Nephron progenitor cell (in vitro differentiated cells): ENCODE measurements around the gene YPEL4.
A peak's percentile ranks its signal among the peaks of the same experiment; 100 is the strongest.

Source experiments
- DNase-seq: peaks from one replicate; pipeline ENCODE4 v3.0.0; 2021
- H3K27ac Mint-ChIP-seq: 2 replicates; pipeline ENCODE4 v1.8.0; 2021; ENCODE audit warnings: mild to moderate bottlenecking, moderate library complexity, mixed read lengths
- H3K27me3 Mint-ChIP-seq: 2 replicates; pipeline ENCODE4 v1.8.0; 2021; ENCODE audit warnings: mild to moderate bottlenecking, low read depth, mixed read lengths; ENCODE audit not compliant: poor library complexity
- H3K36me3 Mint-ChIP-seq: 2 replicates; pipeline ENCODE4 v1.8.0; 2021; ENCODE audit warnings: low read depth, mixed read lengths
- H3K4me1 Mint-ChIP-seq: 2 replicates; pipeline ENCODE4 v1.8.0; 2021; ENCODE audit warnings: mixed read lengths
- H3K4me3 Mint-ChIP-seq: 2 replicates; pipeline ENCODE4 v1.8.0; 2021; ENCODE audit warnings: mild to moderate bottlenecking, moderate library complexity, mixed read lengths
- H3K9me3 Mint-ChIP-seq: 2 replicates; pipeline ENCODE4 v1.8.0; 2021; ENCODE audit warnings: mild to moderate bottlenecking, moderate library complexity, mixed read lengths
- TF ChIP-seq, protein P1 (sequence below): fragments of 200-600 bp; sonication (generic); IDR thresholded peaks from 2 replicates; pipeline ENCODE4 v1.5.0; 2021; ENCODE audit warnings: antibody characterized with exemption

The YPEL4 gene

GRCh38 chr11:57610170-57610569 lies 39.5 kb downstream of the YPEL4 start:
- no peak overlapping the region for H3K27ac Mint-ChIP-seq
- TF ChIP-seq, protein P1, sequence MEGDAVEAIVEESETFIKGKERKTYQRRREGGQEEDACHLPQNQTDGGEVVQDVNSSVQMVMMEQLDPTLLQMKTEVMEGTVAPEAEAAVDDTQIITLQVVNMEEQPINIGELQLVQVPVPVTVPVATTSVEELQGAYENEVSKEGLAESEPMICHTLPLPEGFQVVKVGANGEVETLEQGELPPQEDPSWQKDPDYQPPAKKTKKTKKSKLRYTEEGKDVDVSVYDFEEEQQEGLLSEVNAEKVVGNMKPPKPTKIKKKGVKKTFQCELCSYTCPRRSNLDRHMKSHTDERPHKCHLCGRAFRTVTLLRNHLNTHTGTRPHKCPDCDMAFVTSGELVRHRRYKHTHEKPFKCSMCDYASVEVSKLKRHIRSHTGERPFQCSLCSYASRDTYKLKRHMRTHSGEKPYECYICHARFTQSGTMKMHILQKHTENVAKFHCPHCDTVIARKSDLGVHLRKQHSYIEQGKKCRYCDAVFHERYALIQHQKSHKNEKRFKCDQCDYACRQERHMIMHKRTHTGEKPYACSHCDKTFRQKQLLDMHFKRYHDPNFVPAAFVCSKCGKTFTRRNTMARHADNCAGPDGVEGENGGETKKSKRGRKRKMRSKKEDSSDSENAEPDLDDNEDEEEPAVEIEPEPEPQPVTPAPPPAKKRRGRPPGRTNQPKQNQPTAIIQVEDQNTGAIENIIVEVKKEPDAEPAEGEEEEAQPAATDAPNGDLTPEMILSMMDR: no peak
- H3K36me3 Mint-ChIP-seq: peaks cover 83% of the 10 kb centered on the region
- no peak for DNase-seq
- H3K9me3 Mint-ChIP-seq: no peaks in the 10 kb centered on the region
- no peaks in the 10 kb centered on the region for H3K27me3 Mint-ChIP-seq
- peaks cover 14% of the 10 kb centered on the region for H3K4me1 Mint-ChIP-seq
- no peak overlapping the region for H3K4me3 Mint-ChIP-seq

DNA sequence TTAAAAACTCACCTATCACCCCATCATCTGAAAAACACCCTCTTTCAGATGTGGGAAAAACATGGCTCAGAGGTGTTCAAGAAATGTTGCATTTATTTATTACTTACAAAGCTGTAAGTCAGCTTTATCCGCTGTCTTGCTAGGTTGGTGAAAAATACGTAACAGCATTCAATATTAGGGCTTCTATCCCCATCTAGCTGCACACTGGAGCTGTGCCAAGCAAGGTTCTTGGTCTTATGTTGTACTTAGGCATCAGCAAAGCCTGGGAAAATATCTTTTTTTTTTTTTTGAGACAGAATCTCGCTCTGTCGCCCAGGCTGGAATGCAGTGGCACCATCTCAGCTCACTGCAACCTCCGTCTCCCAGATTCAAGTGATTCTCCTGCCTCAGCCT lies 44.7 kb downstream of the YPEL4 start:
- Mint-ChIP-seq H3K27ac (no peak overlapping the region), H3K4me1 (peaks cover 31% of the 10 kb centered on the region), H3K9me3 (no peaks in the 10 kb centered on the region), H3K36me3 (peaks cover 63% of the 10 kb centered on the region), H3K27me3 (no peaks in the 10 kb centered on the region), H3K4me3 (no peak overlapping the region)
- DNase-seq: no peak
- TF ChIP-seq, protein P1: no peak

GRCh38 chr11:57604296-57605027 lies 45.2 kb downstream of the YPEL4 start:
- Mint-ChIP-seq H3K4me3 (no peak overlapping the region), H3K9me3 (no peaks in the 10 kb centered on the region), H3K27me3 (no peaks in the 10 kb centered on the region), H3K27ac (no peak overlapping the region), H3K4me1 (peaks cover 32% of the 10 kb centered on the region), H3K36me3 (peaks cover 63% of the 10 kb centered on the region)
- TF ChIP-seq, protein P1: no peak
- no peak for DNase-seq

- Mint-ChIP-seq H3K36me3 (peaks cover 46% of the 10 kb centered on the region), H3K27ac (peak overlapping the region; percentile 64), H3K4me3 (no peak overlapping the region), H3K9me3 (no peaks in the 10 kb centered on the region), H3K4me1 (peaks cover 51% of the 10 kb centered on the region), H3K27me3 (no peaks in the 10 kb centered on the region)
- no peak for DNase-seq
- TF ChIP-seq, protein P1: no peak
These were observed 48.4 kb downstream of the YPEL4 start for GRCh38 chr11:57601297-57601696.

DNA sequence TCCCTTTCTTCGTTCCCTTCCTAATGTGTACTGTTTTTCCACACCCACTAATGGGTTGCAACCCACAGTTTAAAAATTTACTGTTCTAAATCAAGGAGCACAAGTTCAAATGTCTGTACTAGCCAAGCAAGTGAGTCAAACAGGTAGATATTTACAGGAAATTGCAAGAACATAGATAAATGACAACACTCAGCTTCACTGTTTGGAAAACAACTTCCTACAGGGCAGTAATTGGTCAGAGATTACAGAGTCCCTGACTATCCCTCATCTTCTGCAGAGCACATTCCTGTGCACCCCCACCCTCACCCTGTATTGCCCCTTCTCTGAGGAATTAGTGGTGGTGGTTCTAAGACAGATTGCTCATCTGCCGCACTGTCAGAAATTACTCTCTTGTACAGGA lies 50.3 kb downstream of the YPEL4 start:
- H3K4me1 Mint-ChIP-seq: peaks cover 65% of the 10 kb centered on the region
- DNase-seq: no peak
- H3K36me3 Mint-ChIP-seq: peaks cover 35% of the 10 kb centered on the region
- H3K9me3 Mint-ChIP-seq: no peaks in the 10 kb centered on the region
- peak overlapping the region; percentile 97 for H3K27ac Mint-ChIP-seq
- peak overlapping the region; percentile 83 for H3K4me3 Mint-ChIP-seq
- TF ChIP-seq, protein P1: no peak
- H3K27me3 Mint-ChIP-seq: no peaks in the 10 kb centered on the region

- peak overlapping the region; percentile 83 for H3K4me3 Mint-ChIP-seq
- TF ChIP-seq, protein P1: no peak
- no peaks in the 10 kb centered on the region for H3K9me3 Mint-ChIP-seq
- no peak for DNase-seq
- no peaks in the 10 kb centered on the region for H3K27me3 Mint-ChIP-seq
- H3K27ac Mint-ChIP-seq: peak overlapping the region; percentile 97
- H3K36me3 Mint-ChIP-seq: peaks cover 35% of the 10 kb centered on the region
- peaks cover 71% of the 10 kb centered on the region for H3K4me1 Mint-ChIP-seq
These were observed 50.9 kb downstream of the YPEL4 start for GRCh38 chr11:57598831-57599155.
